Subcutaneous abdominal adipose tissue (tissue), 5 donors: Measurements from ENCODE around the gene DDX60.
"Not testable (repeated sequence)": the region's sequence is repeated elsewhere in the genome, so short reads cannot be mapped to it uniquely, and the experiment has no call there.

Source experiments
- H3K27ac ChIP-seq: one replicate; pipeline ENCODE4 v1.7.0; 2013; ENCODE audit warnings: low read depth, mild to moderate bottlenecking, inconsistent platforms, low read length, moderate library complexity
- H3K27me3 ChIP-seq, 5 donors: one replicate each; pipeline ENCODE4 v1.7.0; 2013; ENCODE audit warnings: low read length in 5 of 5, inconsistent platforms in 1 of 5; ENCODE audit not compliant: control insufficient read depth in 5 of 5, insufficient read depth in 4 of 5
- H3K36me3 ChIP-seq, 5 donors: one replicate each; pipeline ENCODE4 v1.7.0; 2013; ENCODE audit warnings: low read length in 5 of 5; ENCODE audit not compliant: control insufficient read depth in 5 of 5, insufficient read depth in 5 of 5
- H3K4me1 ChIP-seq, 5 donors: one replicate each; pipeline ENCODE4 v1.7.0; 2013; ENCODE audit warnings: low read length in 5 of 5, mild to moderate bottlenecking in 3 of 5, moderate library complexity in 1 of 5; ENCODE audit not compliant: control insufficient read depth in 5 of 5, insufficient read depth in 5 of 5
- H3K4me3 ChIP-seq, 5 donors: one replicate each; pipeline ENCODE4 v1.7.0; 2013; ENCODE audit warnings: low read length in 5 of 5, low read depth in 1 of 5
- H3K9ac ChIP-seq, 5 donors: one replicate each; pipeline ENCODE4 v1.7.0; 2013; ENCODE audit warnings: low read length in 5 of 5, mild to moderate bottlenecking in 4 of 5, moderate library complexity in 3 of 5
- H3K9me3 ChIP-seq, 5 donors: one replicate each; pipeline ENCODE4 v1.7.0; 2013; ENCODE audit warnings: low read length in 5 of 5; ENCODE audit not compliant: control insufficient read depth in 5 of 5
- donor health status: healthy.
- donor health status: healthy.
- donor health status: healthy.
- donor health status: healthy.
- donor health status: healthy.

DDX60 gene

GRCh38 chr4:168334053-168334452 is 15.5 kb upstream of the DDX60 start:
- H3K9ac ChIP-seq: no peak overlapping the region
- H3K27me3 ChIP-seq: no peaks in the 10 kb centered on the region
- no peak overlapping the region for H3K4me3 ChIP-seq
- no peaks in the 10 kb centered on the region for H3K4me1 ChIP-seq
- no peaks in the 10 kb centered on the region for H3K9me3 ChIP-seq
- no peak overlapping the region for H3K27ac ChIP-seq
- no peaks in the 10 kb centered on the region for H3K36me3 ChIP-seq

- H3K36me3 ChIP-seq, H3K9me3 ChIP-seq, H3K27me3 ChIP-seq, H3K4me3 ChIP-seq, H3K9ac ChIP-seq, H3K4me1 ChIP-seq, H3K27ac ChIP-seq: not testable (repeated sequence)
Observed at GRCh38 chr4:168330575-168330974, 12.0 kb upstream of the DDX60 start.

GRCh38 chr4:168325591-168325990 is 7.0 kb upstream of the DDX60 start:
- Histone ChIP-seq H3K27ac (no peak overlapping the region), H3K27me3 (no peaks in the 10 kb centered on the region), H3K9ac (no peak overlapping the region), H3K9me3 (no peaks in the 10 kb centered on the region), H3K4me1 (no peaks in the 10 kb centered on the region), H3K36me3 (no peaks in the 10 kb centered on the region), H3K4me3 (no peak overlapping the region)

- Histone ChIP-seq H3K4me1 (peaks cover 4 to 21% (median 10%) of the 10 kb centered on the region in 5 donors), H3K4me3 (no peak overlapping the region), H3K27ac (no peak overlapping the region), H3K9ac (no peak overlapping the region), H3K27me3 (no peaks in the 10 kb centered on the region), H3K9me3 (no peaks in the 10 kb centered on the region), H3K36me3 (no peaks in the 10 kb centered on the region)
Observed at GRCh38 chr4:168321006-168321405, 2.5 kb upstream of the DDX60 start.

GRCh38 chr4:168319486-168320019 is 1.0 kb upstream of the DDX60 start:
- H3K27me3 ChIP-seq: no peaks in the 10 kb centered on the region
- H3K4me1 ChIP-seq: peaks cover 4 to 21% (median 10%) of the 10 kb centered on the region in 5 donors
- no peak overlapping the region for H3K27ac ChIP-seq
- no peaks in the 10 kb centered on the region for H3K36me3 ChIP-seq
- no peaks in the 10 kb centered on the region for H3K9me3 ChIP-seq
- H3K4me3 ChIP-seq: peak overlapping the region in 3 of 5 donors; percentile 93 to 95 (median 94)
- H3K9ac ChIP-seq: no peak overlapping the region

- H3K27ac ChIP-seq: peak overlapping the region; percentile 96
- H3K9ac ChIP-seq: peak overlapping the region in 4 of 5 donors; percentile 87 to 96 (median 92)
- peaks cover 4 to 21% (median 10%) of the 10 kb centered on the region in 5 donors for H3K4me1 ChIP-seq
- peak overlapping the region; percentile 92 to 99 (median 94) for H3K4me3 ChIP-seq
- no peaks in the 10 kb centered on the region for H3K9me3 ChIP-seq
- no peaks in the 10 kb centered on the region for H3K27me3 ChIP-seq
- no peaks in the 10 kb centered on the region for H3K36me3 ChIP-seq
Observed at GRCh38 chr4:168317621-168318020, 931 bp downstream of the DDX60 start.

- Histone ChIP-seq H3K27me3 (no peaks in the 10 kb centered on the region), H3K9ac (no peak overlapping the region), H3K36me3 (peaks cover 10 to 31% (median 19%) of the 10 kb centered on the region in 5 donors), H3K9me3 (no peaks in the 10 kb centered on the region), H3K27ac (no peak overlapping the region), H3K4me1 (no peaks in the 10 kb centered on the region), H3K4me3 (no peak overlapping the region)
Observed at GRCh38 chr4:168309781-168310180, 8.8 kb downstream of the DDX60 start.

- H3K4me3 ChIP-seq: no peak overlapping the region
- H3K9me3 ChIP-seq: no peaks in the 10 kb centered on the region
- H3K27me3 ChIP-seq: no peaks in the 10 kb centered on the region
- no peaks in the 10 kb centered on the region for H3K4me1 ChIP-seq
- H3K9ac ChIP-seq: no peak overlapping the region
- H3K27ac ChIP-seq: no peak overlapping the region
- peaks cover 10 to 32% (median 21%) of the 10 kb centered on the region in 5 donors for H3K36me3 ChIP-seq
Observed at GRCh38 chr4:168308912-168309311, 9.6 kb downstream of the DDX60 start.

- Histone ChIP-seq H3K27ac (no peak overlapping the region), H3K4me1 (no peaks in the 10 kb centered on the region), H3K9me3 (no peaks in the 10 kb centered on the region), H3K27me3 (no peaks in the 10 kb centered on the region), H3K4me3 (no peak overlapping the region), H3K36me3 (peaks cover 10 to 43% (median 25%) of the 10 kb centered on the region in 5 donors), H3K9ac (no peak overlapping the region)
Observed at GRCh38 chr4:168306476-168306875, 12.1 kb downstream of the DDX60 start.

- Histone ChIP-seq H3K27me3 (no peaks in the 10 kb centered on the region), H3K9ac (no peak overlapping the region), H3K27ac (no peak overlapping the region), H3K4me3 (no peak overlapping the region), H3K4me1 (no peaks in the 10 kb centered on the region), H3K36me3 (peaks cover 6 to 45% (median 25%) of the 10 kb centered on the region in 5 donors), H3K9me3 (no peaks in the 10 kb centered on the region)
Observed at GRCh38 chr4:168304744-168305459, 13.7 kb downstream of the DDX60 start.
